ENCODE measurements around the gene AK5.

Gene AK5

DNA sequence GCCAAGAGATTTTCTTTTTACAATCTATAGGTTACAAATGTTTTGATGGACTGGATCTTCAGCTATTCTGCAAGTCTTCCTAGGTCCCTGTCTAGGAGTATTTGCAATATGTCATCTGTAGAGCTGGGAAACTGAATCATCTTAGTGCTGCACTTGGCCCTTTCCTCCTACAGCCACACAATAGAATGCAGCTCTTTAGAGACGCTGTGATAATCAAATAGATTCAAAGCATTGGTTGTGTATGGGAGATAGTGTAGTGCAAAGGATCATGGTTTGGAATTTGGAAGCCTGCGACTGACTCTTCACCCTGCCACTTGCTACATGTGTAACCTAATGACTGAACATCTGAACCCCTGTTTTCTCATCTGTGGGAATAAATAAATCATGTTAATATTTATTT, 93.7 kb downstream of the AK5 start (continued):
- TF ChIP-seq, protein P1, sequence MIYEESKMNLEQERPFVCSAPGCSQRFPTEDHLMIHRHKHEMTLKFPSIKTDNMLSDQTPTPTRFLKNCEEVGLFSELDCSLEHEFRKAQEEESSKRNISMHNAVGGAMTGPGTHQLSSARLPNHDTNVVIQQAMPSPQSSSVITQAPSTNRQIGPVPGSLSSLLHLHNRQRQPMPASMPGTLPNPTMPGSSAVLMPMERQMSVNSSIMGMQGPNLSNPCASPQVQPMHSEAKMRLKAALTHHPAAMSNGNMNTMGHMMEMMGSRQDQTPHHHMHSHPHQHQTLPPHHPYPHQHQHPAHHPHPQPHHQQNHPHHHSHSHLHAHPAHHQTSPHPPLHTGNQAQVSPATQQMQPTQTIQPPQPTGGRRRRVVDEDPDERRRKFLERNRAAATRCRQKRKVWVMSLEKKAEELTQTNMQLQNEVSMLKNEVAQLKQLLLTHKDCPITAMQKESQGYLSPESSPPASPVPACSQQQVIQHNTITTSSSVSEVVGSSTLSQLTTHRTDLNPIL (CRISPR knock-in tag; IDR thresholded peaks at IDR 0.05; ENCODE audit: low read depth) = no peak
- no peak for TF ChIP-seq ZNF565 (CRISPR knock-in tag; conservative IDR thresholded peaks at IDR 0.05; ENCODE audit: low read depth)
- TF ChIP-seq, protein P2, sequence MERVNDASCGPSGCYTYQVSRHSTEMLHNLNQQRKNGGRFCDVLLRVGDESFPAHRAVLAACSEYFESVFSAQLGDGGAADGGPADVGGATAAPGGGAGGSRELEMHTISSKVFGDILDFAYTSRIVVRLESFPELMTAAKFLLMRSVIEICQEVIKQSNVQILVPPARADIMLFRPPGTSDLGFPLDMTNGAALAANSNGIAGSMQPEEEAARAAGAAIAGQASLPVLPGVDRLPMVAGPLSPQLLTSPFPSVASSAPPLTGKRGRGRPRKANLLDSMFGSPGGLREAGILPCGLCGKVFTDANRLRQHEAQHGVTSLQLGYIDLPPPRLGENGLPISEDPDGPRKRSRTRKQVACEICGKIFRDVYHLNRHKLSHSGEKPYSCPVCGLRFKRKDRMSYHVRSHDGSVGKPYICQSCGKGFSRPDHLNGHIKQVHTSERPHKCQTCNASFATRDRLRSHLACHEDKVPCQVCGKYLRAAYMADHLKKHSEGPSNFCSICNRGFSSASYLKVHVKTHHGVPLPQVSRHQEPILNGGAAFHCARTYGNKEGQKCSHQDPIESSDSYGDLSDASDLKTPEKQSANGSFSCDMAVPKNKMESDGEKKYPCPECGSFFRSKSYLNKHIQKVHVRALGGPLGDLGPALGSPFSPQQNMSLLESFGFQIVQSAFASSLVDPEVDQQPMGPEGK (CRISPR knock-in tag; IDR thresholded peaks at IDR 0.05; ENCODE audit: borderline replicate concordance) = no peak

DNA sequence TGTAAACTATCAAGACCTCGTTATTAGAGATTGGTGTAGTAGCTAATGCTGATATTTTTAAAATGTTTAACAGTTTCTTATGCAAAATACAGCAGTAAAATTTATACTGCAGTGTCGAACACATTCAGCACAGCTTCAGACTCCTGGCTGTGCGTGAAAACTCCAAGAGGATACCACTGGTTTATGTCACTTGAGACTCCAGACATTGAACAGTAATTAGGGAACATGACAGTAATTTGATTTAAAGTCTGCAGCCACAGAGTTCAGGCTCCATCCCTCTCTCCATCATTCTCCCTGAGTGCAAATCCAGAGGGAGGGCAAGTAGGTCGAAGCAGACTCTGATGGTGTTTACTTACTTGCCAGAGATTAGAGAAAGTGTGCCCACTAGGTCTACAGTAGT, 94.2 kb downstream of the AK5 start:
- TF ChIP-seq ZNF70 (CRISPR knock-in tag; IDR thresholded peaks at IDR 0.05) (no peak), RARB (CRISPR knock-in tag; IDR thresholded peaks at IDR 0.05) (no peak), CSRNP3 (CRISPR knock-in tag; IDR thresholded peaks at IDR 0.05) (no peak), ESRRG (CRISPR knock-in tag; IDR thresholded peaks at IDR 0.05) (peak; percentile 87; the same call in 1 of the 2 replicates), SNAI2 (CRISPR knock-in tag; IDR thresholded peaks at IDR 0.05) (0 out of 2 replicates have a peak, but pooled peaks have one; percentile 36), ZNF8 (CRISPR knock-in tag; IDR thresholded peaks at IDR 0.05) (0 out of 2 replicates have a peak, but pooled peaks have one; percentile 19), BACH2 (CRISPR knock-in tag; IDR thresholded peaks at IDR 0.05; ENCODE audit: borderline replicate concordance) (no peak), ZFP3 (CRISPR knock-in tag; IDR thresholded peaks at IDR 0.05) (peak; percentile 96), ISL1 (CRISPR knock-in tag; IDR thresholded peaks at IDR 0.05) (peak; percentile 90), GLIS3 (CRISPR knock-in tag; IDR thresholded peaks at IDR 0.05) (0 out of 2 replicates have a peak, but pooled peaks have one; percentile 74), ZC3H10 (CRISPR knock-in tag; IDR thresholded peaks at IDR 0.05) (no peak), ZNF565 (CRISPR knock-in tag; conservative IDR thresholded peaks at IDR 0.05; ENCODE audit: low read depth) (no peak), TCF4 (CRISPR knock-in tag; IDR thresholded peaks at IDR 0.05; ENCODE audit: borderline replicate concordance) (peak; percentile 80), PPARA (CRISPR knock-in tag; IDR thresholded peaks at IDR 0.05; ENCODE audit: borderline replicate concordance) (no peak), ARNTL (CRISPR knock-in tag; IDR thresholded peaks at IDR 0.05; ENCODE audit: borderline replicate concordance, low read depth) (no peak), ZFP30 (CRISPR knock-in tag; IDR thresholded peaks at IDR 0.05) (no peak), OSR1 (CRISPR knock-in tag; IDR thresholded peaks at IDR 0.05) (no peak), CSDC2 (CRISPR knock-in tag; IDR thresholded peaks at IDR 0.05) (0 out of 2 replicates have a peak, but pooled peaks have one; percentile 58), TOX (CRISPR knock-in tag; IDR thresholded peaks at IDR 0.05; ENCODE audit: borderline replicate concordance) (no peak)
- TF ChIP-seq, protein P2 (CRISPR knock-in tag; IDR thresholded peaks at IDR 0.05; ENCODE audit: borderline replicate concordance) = no peak
- TF ChIP-seq, protein P3, sequence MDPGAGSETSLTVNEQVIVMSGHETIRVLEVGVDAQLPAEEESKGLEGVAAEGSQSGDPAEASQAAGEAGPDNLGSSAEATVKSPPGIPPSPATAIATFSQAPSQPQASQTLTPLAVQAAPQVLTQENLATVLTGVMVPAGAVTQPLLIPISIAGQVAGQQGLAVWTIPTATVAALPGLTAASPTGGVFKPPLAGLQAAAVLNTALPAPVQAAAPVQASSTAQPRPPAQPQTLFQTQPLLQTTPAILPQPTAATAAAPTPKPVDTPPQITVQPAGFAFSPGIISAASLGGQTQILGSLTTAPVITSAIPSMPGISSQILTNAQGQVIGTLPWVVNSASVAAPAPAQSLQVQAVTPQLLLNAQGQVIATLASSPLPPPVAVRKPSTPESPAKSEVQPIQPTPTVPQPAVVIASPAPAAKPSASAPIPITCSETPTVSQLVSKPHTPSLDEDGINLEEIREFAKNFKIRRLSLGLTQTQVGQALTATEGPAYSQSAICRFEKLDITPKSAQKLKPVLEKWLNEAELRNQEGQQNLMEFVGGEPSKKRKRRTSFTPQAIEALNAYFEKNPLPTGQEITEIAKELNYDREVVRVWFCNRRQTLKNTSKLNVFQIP (CRISPR knock-in tag; IDR thresholded peaks at IDR 0.05; ENCODE audit: borderline replicate concordance, low read depth) = no peak
- TF ChIP-seq, protein P4, sequence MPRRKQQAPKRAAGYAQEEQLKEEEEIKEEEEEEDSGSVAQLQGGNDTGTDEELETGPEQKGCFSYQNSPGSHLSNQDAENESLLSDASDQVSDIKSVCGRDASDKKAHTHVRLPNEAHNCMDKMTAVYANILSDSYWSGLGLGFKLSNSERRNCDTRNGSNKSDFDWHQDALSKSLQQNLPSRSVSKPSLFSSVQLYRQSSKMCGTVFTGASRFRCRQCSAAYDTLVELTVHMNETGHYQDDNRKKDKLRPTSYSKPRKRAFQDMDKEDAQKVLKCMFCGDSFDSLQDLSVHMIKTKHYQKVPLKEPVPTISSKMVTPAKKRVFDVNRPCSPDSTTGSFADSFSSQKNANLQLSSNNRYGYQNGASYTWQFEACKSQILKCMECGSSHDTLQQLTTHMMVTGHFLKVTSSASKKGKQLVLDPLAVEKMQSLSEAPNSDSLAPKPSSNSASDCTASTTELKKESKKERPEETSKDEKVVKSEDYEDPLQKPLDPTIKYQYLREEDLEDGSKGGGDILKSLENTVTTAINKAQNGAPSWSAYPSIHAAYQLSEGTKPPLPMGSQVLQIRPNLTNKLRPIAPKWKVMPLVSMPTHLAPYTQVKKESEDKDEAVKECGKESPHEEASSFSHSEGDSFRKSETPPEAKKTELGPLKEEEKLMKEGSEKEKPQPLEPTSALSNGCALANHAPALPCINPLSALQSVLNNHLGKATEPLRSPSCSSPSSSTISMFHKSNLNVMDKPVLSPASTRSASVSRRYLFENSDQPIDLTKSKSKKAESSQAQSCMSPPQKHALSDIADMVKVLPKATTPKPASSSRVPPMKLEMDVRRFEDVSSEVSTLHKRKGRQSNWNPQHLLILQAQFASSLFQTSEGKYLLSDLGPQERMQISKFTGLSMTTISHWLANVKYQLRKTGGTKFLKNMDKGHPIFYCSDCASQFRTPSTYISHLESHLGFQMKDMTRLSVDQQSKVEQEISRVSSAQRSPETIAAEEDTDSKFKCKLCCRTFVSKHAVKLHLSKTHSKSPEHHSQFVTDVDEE (CRISPR knock-in tag; IDR thresholded peaks at IDR 0.05) = peak; percentile 95
- TF ChIP-seq, protein P1 (CRISPR knock-in tag; IDR thresholded peaks at IDR 0.05; ENCODE audit: low read depth) = 0 out of 2 replicates have a peak, but pooled peaks have one; percentile 11
- peak; percentile 54 for ATAC-seq

Data from SK-N-SH treated with all-trans-retinoic acid at 6 μM for 48 hours (cell line).